Pancreas (tissue), 10 donors: Measurements from ENCODE around the gene HBP1. TPM values are rescaled to one million over a fixed set of nuclear protein-coding genes. Genes with fewer than 3 reads are reported as not detected.

Source experiments
- ATAC-seq, 4 donors: fragments of 200-7000 bp; cut with Tn5 transposase; one replicate each; pipeline versions ENCODE4 v1.8.0 to v1.9.1; 2020; ENCODE audit warnings: mild to moderate bottlenecking in 4 of 4, moderate library complexity in 4 of 4
- DNase-seq, 6 donors: peaks; one replicate each; pipeline ENCODE4 v3.0.0-alpha.2; 2020
- FAIRE-seq: peaks from 2 replicates; lab custom pipeline; 2012; peaks lifted over from hg19 to GRCh38; lab: Jason Lieb, UNC
- H3K27ac ChIP-seq, 4 donors: fragments of 200-600 bp; sonication (generic); 1 replicate in 3 of 4; 2 replicates in 1 of 4; pipeline versions ENCODE4 v1.5.0 to v1.8.0; 2020
- H3K27me3 ChIP-seq, 4 donors: fragments of 200-600 bp; one replicate each; pipeline ENCODE4 v1.8.0; 2021
- H3K36me3 ChIP-seq, 3 donors: fragments of 200-600 bp; sonication (generic) in 1 of 3; one replicate each; pipeline versions ENCODE4 v1.5.0 to v1.8.0; 2020 to 2021
- H3K4me1 ChIP-seq, 3 donors: fragments of 200-600 bp; one replicate each; pipeline ENCODE4 v1.8.0; 2021
- H3K4me3 ChIP-seq, 4 donors: fragments of 200-600 bp; sonication (generic) in 2 of 4; one replicate each; pipeline versions ENCODE4 v1.5.0 to v1.8.0; 2020 to 2021
- H3K9me3 ChIP-seq, 4 donors: fragments of 200-600 bp; one replicate each; pipeline ENCODE4 v1.8.0; 2021
- CTCF ChIP-seq, 4 donors: fragments of 200-600 bp; sonication (generic) in 3 of 4; IDR thresholded peaks; one replicate each; pipeline versions ENCODE4 v1.5.0 to v1.8.0; 2021; ENCODE audit warnings: antibody characterized with exemption in 4 of 4
- WGBS, 2 donors: extraction: QIAGEN DNeasy Blood & Tissue Kit; methylation state at CpG; one replicate each; pipeline ENCODE4 v1.1.7; 2013; 5-methylcytosine and 5-hydroxymethylcytosine counted together
- intact Hi-C, 3 donors: fragments of 100-400 bp; cut with DNase I; formaldehyde crosslinking; loops; one replicate each; pipeline versions ENCODE4 v1.11.1 to v1.14.2; 2022
- polyA plus RNA-seq, 2 donors: library from polyadenylated mRNA; stranded (reverse); fragments of 200-250 nt; gene quantifications; one replicate each; pipeline ENCODE4 v1.2.3, GENCODE V29; 2013
- total RNA-seq, 6 donors: library from RNA; stranded (reverse); fragmentation: NEBNext Ultra II Directional in 4 of 6; extraction: Animal tissue kit (Norgen Biotek cat#: 25700) in 4 of 6; gene quantifications; one replicate each; pipeline versions ENCODE4 v1.2.1 to v1.2.4, GENCODE V29; 2021 to 2023
- donor health status: healthy with polysubstance abuse.
- donor health status: DM: no; HTN: no; CAD: no; lungs with moderate emphysema.
- donor health status: DM: no; HTN: no; CAD: no.
- donor health status: control.
- donor health status: control.
- donor health status: Bipolar disorder and iron deficiency.
- donor health status: DM: yes; HTN: yes; CAD: no.
- donor health status: DM: no; HTN: no; CAD: no.
- donor health status: DM: no; HTN: no; CAD: no.
- donor health status: DM: yes; HTN: yes; CAD: no.

The HBP1 gene
- total and polyA plus RNA-seq, 8 donors, result 13.3 to 50.4 (median 27.6) TPM

- WGBS, 2 donors, result 71 to 73% methylated on average over 5 of the region's 5 CpGs
- no peak for TF ChIP-seq CTCF (IDR thresholded peaks at IDR 0.05)
- FAIRE-seq, result no peak
- Histone ChIP-seq H3K27ac (no peak overlapping the region), H3K4me3 (no peak overlapping the region), H3K36me3 (no peaks in the 10 kb centered on the region), H3K27me3 (no peaks in the 10 kb centered on the region), H3K4me1 (no peaks in the 10 kb centered on the region), H3K9me3 (no peaks in the 10 kb centered on the region)
- DNase-seq, result no peak
- ATAC-seq, result peak in 1 of 4 donors; percentile 53
- intact Hi-C loops, result no loop called here
These were observed 43.3 kb upstream of the HBP1 start for GRCh38 chr7:107125475-107125874.

- H3K9me3 ChIP-seq, result no peaks in the 10 kb centered on the region
- TF ChIP-seq CTCF (IDR thresholded peaks at IDR 0.05), result no peak
- no peak overlapping the region for H3K4me3 ChIP-seq
- H3K27me3 ChIP-seq, result no peaks in the 10 kb centered on the region
- no peak for FAIRE-seq
- no peak overlapping the region for H3K27ac ChIP-seq
- no peak for ATAC-seq
- DNase-seq, result no peak
- 87 to 89% methylated on average over 2 of the region's 2 CpGs for WGBS, 2 donors
- no peaks in the 10 kb centered on the region for H3K36me3 ChIP-seq
- intact Hi-C loops, result no loop called here
- H3K4me1 ChIP-seq, result no peaks in the 10 kb centered on the region
These were observed 40.6 kb upstream of the HBP1 start for GRCh38 chr7:107128217-107128616.

GRCh38 chr7:107128748-107129147 lies 40.1 kb upstream of the HBP1 start:
- H3K9me3 ChIP-seq, result no peaks in the 10 kb centered on the region
- H3K36me3 ChIP-seq, result no peaks in the 10 kb centered on the region
- DNase-seq (no peak), FAIRE-seq (no peak), ATAC-seq (no peak)
- H3K4me3 ChIP-seq, result no peak overlapping the region
- TF ChIP-seq CTCF (IDR thresholded peaks at IDR 0.05), result no peak
- no peaks in the 10 kb centered on the region for H3K27me3 ChIP-seq
- intact Hi-C loops, result no loop called here
- no peak overlapping the region for H3K27ac ChIP-seq
- H3K4me1 ChIP-seq, result no peaks in the 10 kb centered on the region
- 70 to 79% methylated on average over 3 of the region's 3 CpGs for WGBS, 2 donors

- FAIRE-seq, result no peak
- no peaks in the 10 kb centered on the region for H3K4me1 ChIP-seq
- H3K27ac ChIP-seq, result no peak overlapping the region
- DNase-seq, result no peak
- no peaks in the 10 kb centered on the region for H3K9me3 ChIP-seq
- no peak overlapping the region for H3K4me3 ChIP-seq
- no peak for ATAC-seq
- no peak for TF ChIP-seq CTCF (IDR thresholded peaks at IDR 0.05)
- no peaks in the 10 kb centered on the region for H3K27me3 ChIP-seq
- intact Hi-C loops, result no loop called here
- WGBS, 2 donors, result 55 to 57% methylated on average over 6 of the region's 6 CpGs
- no peaks in the 10 kb centered on the region for H3K36me3 ChIP-seq
These were observed 38.1 kb upstream of the HBP1 start for GRCh38 chr7:107130487-107131220.

GRCh38 chr7:107133396-107133795 lies 35.4 kb upstream of the HBP1 start:
- DNase-seq (no peak), FAIRE-seq (no peak), ATAC-seq (no peak)
- TF ChIP-seq CTCF (IDR thresholded peaks at IDR 0.05), result no peak
- H3K27ac ChIP-seq, result no peak overlapping the region
- 70 to 79% methylated on average over 2 of the region's 2 CpGs for WGBS, 2 donors
- H3K4me3 ChIP-seq, result no peak overlapping the region
- no peaks in the 10 kb centered on the region for H3K9me3 ChIP-seq
- no peaks in the 10 kb centered on the region for H3K27me3 ChIP-seq
- no peaks in the 10 kb centered on the region for H3K4me1 ChIP-seq
- no peaks in the 10 kb centered on the region for H3K36me3 ChIP-seq
- intact Hi-C loops, result no loop called here
